Adrenal gland (tissue), 5 donors: Measurements from ENCODE around the gene EEF1AKMT2.

ENCODE experiments used
- POLR2A ChIP-seq, 2 donors: fragments of 450-650 bp; IDR thresholded peaks; one replicate each; pipeline ENCODE4 v1.6.1; 2017; ENCODE audit warnings: antibody characterized with exemption in 2 of 2, mild to moderate bottlenecking in 2 of 2, moderate library complexity in 1 of 2
- TF ChIP-seq, protein P1 (sequence below), 6 experiments: fragments of 450-650 bp in 4 of 6; fragments of 200-600 bp in 2 of 6; sonication (generic) in 1 of 6; IDR thresholded peaks; 1 replicate in 5 of 6; 2 replicates in 1 of 6; pipeline versions ENCODE4 v1.5.1 to v1.8.0; 2016 to 2021; ENCODE audit warnings: antibody characterized with exemption in 6 of 6, mild to moderate bottlenecking in 2 of 6, moderate library complexity in 1 of 6
- donor health status: DM: no; HTN: no; CAD: no.

- TF ChIP-seq, protein P1, sequence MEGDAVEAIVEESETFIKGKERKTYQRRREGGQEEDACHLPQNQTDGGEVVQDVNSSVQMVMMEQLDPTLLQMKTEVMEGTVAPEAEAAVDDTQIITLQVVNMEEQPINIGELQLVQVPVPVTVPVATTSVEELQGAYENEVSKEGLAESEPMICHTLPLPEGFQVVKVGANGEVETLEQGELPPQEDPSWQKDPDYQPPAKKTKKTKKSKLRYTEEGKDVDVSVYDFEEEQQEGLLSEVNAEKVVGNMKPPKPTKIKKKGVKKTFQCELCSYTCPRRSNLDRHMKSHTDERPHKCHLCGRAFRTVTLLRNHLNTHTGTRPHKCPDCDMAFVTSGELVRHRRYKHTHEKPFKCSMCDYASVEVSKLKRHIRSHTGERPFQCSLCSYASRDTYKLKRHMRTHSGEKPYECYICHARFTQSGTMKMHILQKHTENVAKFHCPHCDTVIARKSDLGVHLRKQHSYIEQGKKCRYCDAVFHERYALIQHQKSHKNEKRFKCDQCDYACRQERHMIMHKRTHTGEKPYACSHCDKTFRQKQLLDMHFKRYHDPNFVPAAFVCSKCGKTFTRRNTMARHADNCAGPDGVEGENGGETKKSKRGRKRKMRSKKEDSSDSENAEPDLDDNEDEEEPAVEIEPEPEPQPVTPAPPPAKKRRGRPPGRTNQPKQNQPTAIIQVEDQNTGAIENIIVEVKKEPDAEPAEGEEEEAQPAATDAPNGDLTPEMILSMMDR (IDR thresholded peaks at IDR 0.05): no peak
- TF ChIP-seq POLR2A (IDR thresholded peaks at IDR 0.05): no peak
Measured at GRCh38 chr10:124829447-124830115, 37.9 kb upstream of the EEF1AKMT2 start.
